ENCODE results near the gene WFIKKN2. TPM values are rescaled to one million over a fixed set of nuclear protein-coding genes. Genes with fewer than 3 reads are reported as not detected.

The WFIKKN2 gene
- total and polyA plus RNA-seq, 2 of the 8 experiments (the other 6 are each of a cell fraction or from before 2014, with no cell fraction given), result 0.07 to 0.30 TPM

- no peak overlapping the region for H3K9ac ChIP-seq (replicated peaks in 1 of 4; ENCODE audit: extremely low read depth in 1 of 4, low read depth in 3 of 4, low read length in 3 of 4)
- H3K23ac ChIP-seq (ENCODE audit: insufficient read length), result no peak overlapping the region
- no peak overlapping the region for H3K4me3 ChIP-seq (ENCODE audit: extremely low read depth in 1 of 4, insufficient read depth in 2 of 4, low read depth in 3 of 4, low read length in 4 of 4)
- no peak overlapping the region for H2BK5ac ChIP-seq (ENCODE audit: low read depth, low read length)
- H3K9me3 ChIP-seq (ENCODE audit: insufficient read depth in 2 of 2, low read depth in 1 of 2, low read length in 1 of 2), result no peaks in the 10 kb centered on the region
- no peaks in the 10 kb centered on the region for H3K23me2 ChIP-seq (ENCODE audit: low read depth, low read length)
- H4K20me1 ChIP-seq (replicated peaks in 1 of 2; ENCODE audit: control insufficient read depth in 1 of 2, insufficient read depth in 2 of 2, low read length in 2 of 2), result no peaks in the 10 kb centered on the region
- H2AK5ac ChIP-seq (ENCODE audit: low read depth, low read length), result no peak overlapping the region
- CTCF ChIA-PET (ENCODE audit: partially characterized antibody), result interaction anchor here (0.6 to 11.5 kb wide), 10 partner anchors 9 to 217 kb away, joined by 3 to 130 read pairs (median 6); no protein-coding TSS in a partner anchor
- POLR2A ChIA-PET (ENCODE audit: partially characterized antibody), result interaction anchor here (1.2 kb wide), 1 partner anchor 67 kb away, joined by 3 read pairs; no protein-coding TSS in a partner anchor
- FAIRE-seq (no peak), DNase-seq (ENCODE audit: low read depth in 1 of 2, low spot score in 2 of 2) (no peak)
- H3K36me3 ChIP-seq (ENCODE audit: control insufficient read depth in 2 of 4, insufficient read depth in 4 of 4, low read length in 3 of 4), result no peaks in the 10 kb centered on the region
- no peak overlapping the region for H2BK120ac ChIP-seq (replicated peaks; ENCODE audit: low read depth, low read length)
- no peak overlapping the region for H3K14ac ChIP-seq (ENCODE audit: insufficient read length)
- no peak overlapping the region for H3K4ac ChIP-seq (replicated peaks; ENCODE audit: insufficient read length, low read depth, low read length)
- H2BK12ac ChIP-seq (ENCODE audit: low read depth, low read length), result no peak overlapping the region
- no peak overlapping the region for H2BK15ac ChIP-seq (ENCODE audit: low read length)
- H3K79me2 ChIP-seq (ENCODE audit: control insufficient read depth in 1 of 2, insufficient read depth in 2 of 2, low read length in 2 of 2), result no peaks in the 10 kb centered on the region
- H3K56ac ChIP-seq (replicated peaks; ENCODE audit: insufficient read length, low read depth, low read length), result no peak overlapping the region
- no peaks in the 10 kb centered on the region for H3K79me1 ChIP-seq (ENCODE audit: low read depth, low read length)
- TF ChIP-seq SRF (IDR thresholded peaks at IDR 0.05; ENCODE audit: low read depth, low read length) (no peak), NANOG (IDR thresholded peaks at IDR 0.05; ENCODE audit: insufficient read depth, low read depth, low read length, poor library complexity, severe bottlenecking) (no peak), POLR2AphosphoS5 (IDR thresholded peaks at IDR 0.05; ENCODE audit: low read depth, low read length) (no peak), EGR1 (IDR thresholded peaks at IDR 0.05; ENCODE audit: borderline replicate concordance, low read depth, low read length) (no peak), EP300 (IDR thresholded peaks at IDR 0.05; ENCODE audit: borderline replicate concordance in 1 of 2, low read depth in 2 of 2, low read length in 2 of 2) (no peak), RFX5 (IDR thresholded peaks at IDR 0.05; ENCODE audit: borderline replicate concordance, low read depth, low read length) (no peak), RBBP5 (IDR thresholded peaks at IDR 0.05; ENCODE audit: borderline replicate concordance, low read depth, low read length) (no peak), SIN3A (conservative IDR thresholded peaks at IDR 0.05 in 1 of 2, IDR thresholded peaks at IDR 0.05 in 1 of 2; ENCODE audit: low read depth in 1 of 2, low read length in 2 of 2) (no peak), CBX5 (IDR thresholded peaks at IDR 0.05; ENCODE audit: low read depth, low read length) (no peak), MAFK (IDR thresholded peaks at IDR 0.05; ENCODE audit: low read depth, low read length) (no peak), POLR2A (IDR thresholded peaks at IDR 0.05; ENCODE audit: control extremely low read depth in 1 of 2, low read depth in 2 of 2, low read length in 2 of 2) (no peak), RAD21 (IDR thresholded peaks at IDR 0.05 in 1 of 2, conservative IDR thresholded peaks at IDR 0.05 in 1 of 2; ENCODE audit: low read depth in 2 of 2, low read length in 2 of 2) (no peak), GTF2F1 (IDR thresholded peaks at IDR 0.05; ENCODE audit: borderline replicate concordance, low read depth, low read length) (no peak)
- H3K4me1 ChIP-seq (replicated peaks in 1 of 4; ENCODE audit: control insufficient read depth in 3 of 4, insufficient read depth in 4 of 4, low read length in 3 of 4), result peaks cover 0 to 5% (median 1%) of the 10 kb centered on the region in 4 experiments; a peak in 4 of 7 replicates
- no peak overlapping the region for H3K18ac ChIP-seq (ENCODE audit: extremely low read depth, low read length)
- H2BK20ac ChIP-seq (ENCODE audit: low read length), result no peak overlapping the region
- no peak overlapping the region for H4K5ac ChIP-seq (ENCODE audit: insufficient read length, low read depth, low read length)
- no peaks in the 10 kb centered on the region for H3K27me3 ChIP-seq (replicated peaks in 1 of 4; ENCODE audit: control insufficient read depth in 3 of 4, extremely low read depth in 1 of 4, insufficient read depth in 3 of 4, low read length in 3 of 4)
- H4K91ac ChIP-seq (replicated peaks; ENCODE audit: insufficient read length, low read length), result no peak overlapping the region
- no peak overlapping the region for H3K4me2 ChIP-seq (ENCODE audit: insufficient read depth in 1 of 2, low read depth in 2 of 2, low read length in 2 of 2)
- H4K8ac ChIP-seq (ENCODE audit: extremely low read depth, insufficient read depth, low read length), result no peak overlapping the region; the same call in 1 of the 2 replicates
- WGBS, 2 experiments (ENCODE audit: extremely low coverage in 1 of 2, insufficient coverage in 1 of 2, insufficient read length in 1 of 2, insufficient replicate concordance in 2 of 2, low coverage in 1 of 2, low lambda C conversion rate in 2 of 2, missing lambda C conversion rate in 1 of 2), result 89% methylated on average over 12 of the region's 12 CpGs; no CpG with 5 or more reads in 1 of the 2 experiments
- no peak overlapping the region for H3K27ac ChIP-seq (ENCODE audit: low read depth, low read length)
- H2AFZ ChIP-seq (ENCODE audit: low read length), result no peak overlapping the region
Measured at GRCh38 chr17:50800196-50800700, 35.1 kb upstream of the WFIKKN2 start.

All from H1 (cell line).